ENCODE measurements around the gene XCR1.
"Not testable (repeated sequence)": the region's sequence is repeated elsewhere in the genome, so short reads cannot be mapped to it uniquely, and the experiment has no call there.

Gene XCR1

GRCh38 chr3:46027021-46027705 lies at the start of gene XCR1:
TSS of gene XCR1 (minus strand) at chr3:46027483. CDS start at chr3:46021947, 5,536 bp downstream.
- no peak for DNase-seq

- peak; percentile 32 for DNase-seq
These were observed 49.3 kb upstream of the XCR1 start for GRCh38 chr3:46076606-46077005.

GRCh38 chr3:46075816-46076215 lies 48.5 kb upstream of the XCR1 start:
- no peak for DNase-seq

GRCh38 chr3:46071222-46071858 lies 44.1 kb upstream of the XCR1 start:
- no peak for DNase-seq

GRCh38 chr3:46070595-46071093 lies 43.4 kb upstream of the XCR1 start:
- peak; percentile 31 for DNase-seq

- no peak for DNase-seq
These were observed 41.2 kb upstream of the XCR1 start for GRCh38 chr3:46068501-46068900.

GRCh38 chr3:46067401-46067800 lies 40.1 kb upstream of the XCR1 start:
- no peak for DNase-seq

- DNase-seq: no peak
These were observed 38.5 kb upstream of the XCR1 start for GRCh38 chr3:46065750-46066256.

- peak; percentile 53 for DNase-seq
These were observed 38.0 kb upstream of the XCR1 start for GRCh38 chr3:46065294-46065705.

GRCh38 chr3:46062679-46063078 lies 35.4 kb upstream of the XCR1 start:
- DNase-seq: no peak

GRCh38 chr3:46061887-46062286 lies 34.6 kb upstream of the XCR1 start:
- no peak for DNase-seq

GRCh38 chr3:46061108-46061720 lies 33.9 kb upstream of the XCR1 start:
- no peak for DNase-seq

GRCh38 chr3:46060551-46060950 lies 33.3 kb upstream of the XCR1 start:
- DNase-seq: no peak

GRCh38 chr3:46059432-46059831 lies 32.1 kb upstream of the XCR1 start:
- no peak for DNase-seq

GRCh38 chr3:46058981-46059380 lies 31.7 kb upstream of the XCR1 start:
- DNase-seq: no peak

- no peak for DNase-seq
These were observed 30.4 kb upstream of the XCR1 start for GRCh38 chr3:46057716-46058115.

GRCh38 chr3:46056686-46057085 lies 29.4 kb upstream of the XCR1 start:
- DNase-seq: no peak

- not testable (repeated sequence) for DNase-seq
These were observed 26.7 kb upstream of the XCR1 start for GRCh38 chr3:46053761-46054515.

GRCh38 chr3:46053265-46053664 lies 26.0 kb upstream of the XCR1 start:
- DNase-seq: not testable (repeated sequence)

- DNase-seq: no peak
These were observed 25.2 kb upstream of the XCR1 start for GRCh38 chr3:46052531-46052930.

GRCh38 chr3:46049093-46049492 lies 21.8 kb upstream of the XCR1 start:
- DNase-seq: no peak

GRCh38 chr3:46046231-46046630 lies 18.9 kb upstream of the XCR1 start:
- peak; percentile 20 for DNase-seq

GRCh38 chr3:46038916-46039315 lies 11.6 kb upstream of the XCR1 start:
- DNase-seq: no peak

Measured in hematopoietic multipotent progenitor cell treated with erythropoietin and hydrocortisone succinate and interleukin-3 and kit ligand, for 6 days (in vitro differentiated cells).